AG04449 (cell line): ENCODE measurements around the gene STK35.

Experiments
- CTCF ChIA-PET: fragments of 350-600 bp; formaldehyde crosslinking; extraction: SDS; loops from one replicate; lab custom pipeline; 2021; ENCODE audit warnings: antibody characterized with exemption; lab: Yijun Ruan, JAX
- POLR2A ChIA-PET: fragments of 400-600, 350-600 bp; formaldehyde crosslinking; extraction: SDS; loops from one replicate; lab custom pipeline; 2020; ENCODE audit warnings: antibody characterized with exemption, inconsistent platforms; lab: Yijun Ruan, JAX
- DNase-seq: peaks from one replicate; pipeline ENCODE4 v3.0.0-alpha.2; 2010; ENCODE audit warnings: low read depth, low spot score
- H3K4me3 ChIP-seq: 2 replicates; pipeline ENCODE4 v1.5.1; 2011; ENCODE audit warnings: low read depth, mild to moderate bottlenecking, control low read depth, low read length
- TF ChIP-seq, protein P1 (sequence below): IDR thresholded peaks from one replicate; pipeline ENCODE4 v1.5.1; 2011; ENCODE audit warnings: mild to moderate bottlenecking, moderate library complexity, low read length, control low read depth, inconsistent platforms; ENCODE audit not compliant: insufficient read depth; ENCODE audit errors: missing control alignments

STK35 gene

DNA sequence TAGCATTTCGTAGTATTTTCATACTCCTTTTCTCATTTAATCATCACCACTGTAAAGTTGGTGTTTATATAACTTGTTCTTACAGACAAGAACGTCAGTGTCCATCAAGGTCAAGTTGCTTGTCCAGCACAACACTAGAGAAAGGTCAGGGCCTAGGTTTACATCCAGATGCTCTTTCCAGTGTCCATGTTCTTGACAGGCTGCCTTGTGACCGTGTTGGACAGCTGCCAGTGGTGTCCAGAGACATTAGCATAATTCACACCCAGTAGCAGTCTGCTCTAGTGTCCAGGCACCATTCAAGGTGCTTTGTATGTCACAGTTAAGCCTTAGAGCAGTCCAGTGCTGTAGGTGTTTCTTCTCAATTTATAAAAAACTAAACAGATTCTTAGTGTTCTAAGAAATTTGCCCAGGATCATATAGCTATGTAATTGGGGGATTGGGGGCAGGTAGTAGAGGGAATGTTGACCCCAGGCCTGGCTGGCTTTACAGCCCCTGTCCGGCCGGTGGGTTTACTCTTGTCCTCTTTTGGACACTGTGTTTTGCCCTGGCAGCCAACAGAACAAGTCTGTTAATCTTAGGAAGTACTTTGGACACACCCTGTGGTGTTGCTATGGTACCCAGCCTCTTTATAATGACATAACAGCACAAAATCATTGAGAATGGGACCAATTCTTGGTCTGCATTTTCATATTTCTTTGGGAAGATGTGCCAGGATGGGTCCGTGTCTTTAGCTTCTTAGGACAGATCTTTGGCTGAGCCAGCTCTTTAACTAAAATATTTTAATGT, 8.0 kb downstream of the STK35 start:
- ChIA-PET POLR2A (no interaction called here), CTCF (interaction anchor here (1.1 to 2.0 kb wide), 3 partner anchors 14 to 63 kb away, joined by 3 to 7 read pairs (median 5); no protein-coding TSS in a partner anchor)
- no peak for DNase-seq
- TF ChIP-seq, protein P1, sequence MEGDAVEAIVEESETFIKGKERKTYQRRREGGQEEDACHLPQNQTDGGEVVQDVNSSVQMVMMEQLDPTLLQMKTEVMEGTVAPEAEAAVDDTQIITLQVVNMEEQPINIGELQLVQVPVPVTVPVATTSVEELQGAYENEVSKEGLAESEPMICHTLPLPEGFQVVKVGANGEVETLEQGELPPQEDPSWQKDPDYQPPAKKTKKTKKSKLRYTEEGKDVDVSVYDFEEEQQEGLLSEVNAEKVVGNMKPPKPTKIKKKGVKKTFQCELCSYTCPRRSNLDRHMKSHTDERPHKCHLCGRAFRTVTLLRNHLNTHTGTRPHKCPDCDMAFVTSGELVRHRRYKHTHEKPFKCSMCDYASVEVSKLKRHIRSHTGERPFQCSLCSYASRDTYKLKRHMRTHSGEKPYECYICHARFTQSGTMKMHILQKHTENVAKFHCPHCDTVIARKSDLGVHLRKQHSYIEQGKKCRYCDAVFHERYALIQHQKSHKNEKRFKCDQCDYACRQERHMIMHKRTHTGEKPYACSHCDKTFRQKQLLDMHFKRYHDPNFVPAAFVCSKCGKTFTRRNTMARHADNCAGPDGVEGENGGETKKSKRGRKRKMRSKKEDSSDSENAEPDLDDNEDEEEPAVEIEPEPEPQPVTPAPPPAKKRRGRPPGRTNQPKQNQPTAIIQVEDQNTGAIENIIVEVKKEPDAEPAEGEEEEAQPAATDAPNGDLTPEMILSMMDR = no peak
- H3K4me3 ChIP-seq = no peak overlapping the region

GRCh38 chr20:2112910-2113309, 11.3 kb downstream of the STK35 start:
- no peak overlapping the region for H3K4me3 ChIP-seq
- DNase-seq = no peak
- ChIA-PET CTCF (interaction anchor here (1.1 kb wide), 1 partner anchor 59 kb away, joined by 3 read pairs; no protein-coding TSS in a partner anchor), POLR2A (no interaction called here)
- TF ChIP-seq, protein P1 = no peak

DNA sequence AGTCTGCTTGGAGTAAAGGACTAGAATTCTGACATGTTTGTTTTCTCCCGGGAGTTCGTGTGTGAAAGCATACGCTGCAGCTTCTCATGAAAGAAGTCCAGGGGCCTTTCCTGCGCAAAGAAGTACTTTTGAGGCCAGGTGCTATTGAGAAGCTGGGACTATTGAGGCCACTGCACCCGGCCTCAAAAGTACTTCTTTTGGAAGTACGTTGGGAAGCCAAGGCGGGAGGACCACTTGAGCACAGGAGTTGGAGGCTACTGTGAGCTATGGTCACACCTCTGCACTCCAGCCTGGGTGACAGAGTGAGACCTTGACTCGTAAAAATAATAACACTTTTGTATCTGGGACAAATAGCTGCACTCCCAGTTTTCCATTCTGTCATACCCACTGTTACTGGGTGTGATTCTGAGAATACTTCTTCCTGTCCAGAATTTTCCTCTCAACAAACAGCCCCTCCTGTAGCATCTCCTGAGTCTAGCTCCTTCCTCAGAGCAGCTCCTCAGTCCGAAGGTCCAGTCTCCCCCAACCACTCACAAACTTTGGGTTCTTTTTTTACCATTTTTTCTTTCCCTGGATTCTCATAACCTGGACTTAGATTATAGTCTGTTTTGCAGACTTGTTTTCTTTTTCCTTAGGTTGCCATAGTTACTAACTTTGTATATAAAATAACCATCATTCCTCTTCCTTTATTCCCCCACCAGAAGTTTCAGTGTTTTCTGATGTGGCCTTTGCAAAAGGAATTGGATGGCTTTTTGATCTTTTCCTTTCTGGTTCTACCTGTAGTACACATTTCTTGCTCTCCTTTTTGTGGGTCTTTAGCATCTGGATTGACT, 12.7 kb downstream of the STK35 start:
- H3K4me3 ChIP-seq = no peak overlapping the region
- no peak for DNase-seq
- CTCF ChIA-PET = interaction anchor here (0.8 to 1.3 kb wide), 3 partner anchors 10 to 25 kb away, joined by 3 to 4 read pairs (median 4); no protein-coding TSS in a partner anchor
- POLR2A ChIA-PET = no interaction called here
- TF ChIP-seq, protein P1 = no peak

DNA sequence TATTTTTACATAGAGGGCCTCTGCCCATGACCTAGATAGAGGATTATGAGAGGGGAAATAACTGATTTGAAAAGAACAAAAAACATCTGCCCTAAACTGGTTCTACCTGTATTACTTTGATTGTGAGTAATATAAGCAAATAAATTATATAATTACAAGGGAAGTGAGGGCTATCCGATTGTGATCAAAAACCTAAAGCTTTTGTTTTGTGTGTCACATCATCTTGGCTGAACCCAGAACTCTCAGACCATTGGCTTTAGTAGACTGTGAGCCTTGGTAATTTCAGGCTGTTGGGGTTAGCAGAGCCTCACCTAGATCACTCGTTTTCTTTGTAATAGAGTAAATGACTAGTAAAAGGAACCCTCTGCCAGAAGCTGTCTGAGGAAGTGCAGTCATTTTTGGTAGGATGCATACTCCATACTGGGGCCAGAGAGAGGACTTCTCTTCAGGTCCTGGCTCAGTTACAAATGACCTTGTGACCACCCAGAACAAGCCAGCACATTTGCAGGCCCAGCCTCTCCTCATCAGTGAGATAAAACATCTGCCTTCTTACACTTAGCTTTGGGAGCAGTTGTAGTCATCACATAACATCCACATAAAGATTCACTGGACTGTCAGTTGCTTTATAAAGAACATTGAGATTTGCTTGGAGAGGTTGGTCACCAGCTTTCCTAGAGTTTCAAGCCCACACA, 13.5 kb downstream of the STK35 start:
- no peak overlapping the region for H3K4me3 ChIP-seq
- POLR2A ChIA-PET = no interaction called here
- CTCF ChIA-PET = interaction anchor here (0.8 to 1.3 kb wide), 3 partner anchors 11 to 26 kb away, joined by 3 to 4 read pairs (median 3); no protein-coding TSS in a partner anchor
- DNase-seq = no peak
- TF ChIP-seq, protein P1 = no peak

GRCh38 chr20:2116170-2116940, 14.7 kb downstream of the STK35 start:
- no peak overlapping the region for H3K4me3 ChIP-seq
- CTCF ChIA-PET = interaction anchor here (1.1 to 1.5 kb wide), 2 partner anchors 11 to 57 kb away, joined by 3 to 4 read pairs; no protein-coding TSS in a partner anchor
- TF ChIP-seq, protein P1 = no peak
- DNase-seq = no peak
- POLR2A ChIA-PET = no interaction called here
